Measurements from ENCODE around the gene SLC15A4. TPM values are rescaled to one million over a fixed set of nuclear protein-coding genes. Genes with fewer than 3 reads are reported as not detected.

Gene SLC15A4
- total RNA-seq, 4 donors from 2014 or later, result 37.5 to 43.0 (median 39.6) TPM

GRCh38 chr12:128817111-128818015, 6.4 kb downstream of the SLC15A4 start:
- Histone ChIP-seq H3K4me3 (no peak overlapping the region), H3K27ac (replicated peaks in 1 of 4) (peak overlapping the region; percentile 78 to 90 (median 82))
- 42% methylated on average over 8 of the region's 8 CpGs for WGBS

GRCh38 chr12:128816643-128816920, 7.2 kb downstream of the SLC15A4 start:
- intact Hi-C loops (cut with DNase I), result no loop called here
- 92% methylated on average over 4 of the region's 4 CpGs for WGBS
- no peak for TF ChIP-seq CTCF (IDR thresholded peaks at IDR 0.05)
- no peak for TF ChIP-seq POLR2A (IDR thresholded peaks at IDR 0.05; ENCODE audit: low read depth)
- TF ChIP-seq EP300 (IDR thresholded peaks at IDR 0.05), result no peak
- no peak for TF ChIP-seq POLR2AphosphoS5 (IDR thresholded peaks at IDR 0.05)
- H3K9me3 ChIP-seq, result no peaks in the 10 kb centered on the region
- H3K4me1 ChIP-seq, result peaks cover 61 to 90% (median 75%) of the 10 kb centered on the region in 4 donors
- no peaks in the 10 kb centered on the region for H3K27me3 ChIP-seq
- peak overlapping the region; percentile 78 to 90 (median 82) for H3K27ac ChIP-seq (replicated peaks in 1 of 4)
- H3K36me3 ChIP-seq, result peaks cover 0 to 32% (median 11%) of the 10 kb centered on the region in 4 donors
- no peak for DNase-seq (ENCODE audit: extremely low spot score)
- no peak overlapping the region for H3K4me3 ChIP-seq

More at GRCh38 chr12:128817111-128818015, 6.4 kb downstream of the SLC15A4 start:
- Histone ChIP-seq H3K9me3 (no peaks in the 10 kb centered on the region), H3K27me3 (no peaks in the 10 kb centered on the region), H3K4me1 (peaks cover 69 to 90% (median 82%) of the 10 kb centered on the region in 4 donors), H3K36me3 (peaks cover 0 to 25% (median 11%) of the 10 kb centered on the region in 4 donors)
- no peak for TF ChIP-seq EP300 (IDR thresholded peaks at IDR 0.05)
- TF ChIP-seq POLR2AphosphoS5 (IDR thresholded peaks at IDR 0.05), result peak in 1 of 2 donors; percentile 86
- intact Hi-C loops (cut with DNase I), result no loop called here
- DNase-seq (ENCODE audit: extremely low spot score), result no peak

- peaks cover 0 to 32% (median 11%) of the 10 kb centered on the region in 4 donors for H3K36me3 ChIP-seq
- WGBS, result 75% methylated on average over 6 of the region's 7 CpGs
- peak overlapping the region; percentile 78 to 90 (median 82) for H3K27ac ChIP-seq (replicated peaks in 1 of 4)
These were observed 7.7 kb downstream of the SLC15A4 start for GRCh38 chr12:128815779-128816642.

GRCh38 chr12:128814411-128815261, 9.1 kb downstream of the SLC15A4 start:
- intact Hi-C loops (cut with DNase I), result no loop called here
- Histone ChIP-seq H3K27ac (replicated peaks in 1 of 4) (peak overlapping the region in 2 of 4 donors; percentile 1 to 40), H3K27me3 (no peaks in the 10 kb centered on the region), H3K9me3 (no peaks in the 10 kb centered on the region), H3K4me1 (peaks cover 58 to 91% (median 74%) of the 10 kb centered on the region in 4 donors), H3K4me3 (no peak overlapping the region), H3K36me3 (peaks cover 0 to 28% (median 11%) of the 10 kb centered on the region in 4 donors)
- 95% methylated on average over 25 of the region's 25 CpGs for WGBS
- TF ChIP-seq POLR2AphosphoS5 (IDR thresholded peaks at IDR 0.05) (no peak), CTCF (IDR thresholded peaks at IDR 0.05) (no peak), EP300 (IDR thresholded peaks at IDR 0.05) (no peak), POLR2A (IDR thresholded peaks at IDR 0.05; ENCODE audit: low read depth) (no peak)
- no peak for DNase-seq (ENCODE audit: extremely low spot score)

More at GRCh38 chr12:128815779-128816642, 7.7 kb downstream of the SLC15A4 start:
- intact Hi-C loops (cut with DNase I), result no loop called here
- Histone ChIP-seq H3K9me3 (no peaks in the 10 kb centered on the region), H3K27me3 (no peaks in the 10 kb centered on the region), H3K4me1 (peaks cover 58 to 91% (median 73%) of the 10 kb centered on the region in 4 donors), H3K4me3 (no peak overlapping the region)
- no peak for TF ChIP-seq POLR2AphosphoS5 (IDR thresholded peaks at IDR 0.05)
- no peak for TF ChIP-seq POLR2A (IDR thresholded peaks at IDR 0.05; ENCODE audit: low read depth)
- TF ChIP-seq CTCF (IDR thresholded peaks at IDR 0.05), result no peak
- TF ChIP-seq EP300 (IDR thresholded peaks at IDR 0.05), result no peak
- DNase-seq (ENCODE audit: extremely low spot score), result no peak
